ENCODE data around the gene HSD3B1.

DNA sequence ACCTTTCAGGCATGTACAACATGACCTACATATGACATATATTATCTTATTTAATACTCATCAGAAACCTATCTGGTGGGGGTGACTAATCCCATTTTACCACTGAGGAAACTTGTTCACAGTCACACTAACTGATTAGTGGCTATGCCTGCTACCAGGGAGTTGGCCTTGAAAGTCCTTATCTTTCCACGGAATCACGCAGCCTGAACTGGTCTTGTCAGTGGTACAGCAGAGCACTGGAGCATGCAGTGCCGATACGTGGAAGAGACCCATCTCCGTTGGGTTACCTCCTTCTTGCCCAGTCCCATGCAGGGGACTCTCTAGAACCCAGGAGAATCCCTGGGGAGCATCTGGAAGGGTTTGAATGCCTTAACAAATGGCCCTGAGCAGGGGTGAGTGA, 8.2 kb downstream of the HSD3B1 start:
- TF ChIP-seq, protein P1, sequence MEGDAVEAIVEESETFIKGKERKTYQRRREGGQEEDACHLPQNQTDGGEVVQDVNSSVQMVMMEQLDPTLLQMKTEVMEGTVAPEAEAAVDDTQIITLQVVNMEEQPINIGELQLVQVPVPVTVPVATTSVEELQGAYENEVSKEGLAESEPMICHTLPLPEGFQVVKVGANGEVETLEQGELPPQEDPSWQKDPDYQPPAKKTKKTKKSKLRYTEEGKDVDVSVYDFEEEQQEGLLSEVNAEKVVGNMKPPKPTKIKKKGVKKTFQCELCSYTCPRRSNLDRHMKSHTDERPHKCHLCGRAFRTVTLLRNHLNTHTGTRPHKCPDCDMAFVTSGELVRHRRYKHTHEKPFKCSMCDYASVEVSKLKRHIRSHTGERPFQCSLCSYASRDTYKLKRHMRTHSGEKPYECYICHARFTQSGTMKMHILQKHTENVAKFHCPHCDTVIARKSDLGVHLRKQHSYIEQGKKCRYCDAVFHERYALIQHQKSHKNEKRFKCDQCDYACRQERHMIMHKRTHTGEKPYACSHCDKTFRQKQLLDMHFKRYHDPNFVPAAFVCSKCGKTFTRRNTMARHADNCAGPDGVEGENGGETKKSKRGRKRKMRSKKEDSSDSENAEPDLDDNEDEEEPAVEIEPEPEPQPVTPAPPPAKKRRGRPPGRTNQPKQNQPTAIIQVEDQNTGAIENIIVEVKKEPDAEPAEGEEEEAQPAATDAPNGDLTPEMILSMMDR (conservative IDR thresholded peaks at IDR 0.05; ENCODE audit: low read length): no peak
- no peak for TF ChIP-seq EZH2phosphoT487 (IDR thresholded peaks at IDR 0.05; ENCODE audit: borderline replicate concordance)

All from Loucy (cell line).